Tibial nerve (tissue), 4 donors: ENCODE measurements around the gene ZNF438.

Experiments used
- EP300 ChIP-seq, 2 donors: sonication (generic); formaldehyde crosslinking; IDR thresholded peaks; one replicate each; pipeline ENCODE4 v1.6.1; 2017; ENCODE audit warnings: antibody characterized with exemption in 2 of 2, mild to moderate bottlenecking in 1 of 2
- POLR2A ChIP-seq, 2 donors: fragments of 450-650 bp; IDR thresholded peaks; one replicate each; pipeline ENCODE4 v1.6.1; 2017; ENCODE audit warnings: antibody characterized with exemption in 2 of 2, mild to moderate bottlenecking in 2 of 2, moderate library complexity in 2 of 2
- TF ChIP-seq, protein P1 (sequence below), 5 experiments: fragments of 200-600 bp in 3 of 5; fragments of 450-650 bp in 2 of 5; sonication (generic) in 3 of 5; IDR thresholded peaks; one replicate each; pipeline ENCODE4 v1.5.1; 2016 to 2019; ENCODE audit warnings: antibody characterized with exemption in 5 of 5, mild to moderate bottlenecking in 3 of 5, moderate library complexity in 2 of 5

DNA sequence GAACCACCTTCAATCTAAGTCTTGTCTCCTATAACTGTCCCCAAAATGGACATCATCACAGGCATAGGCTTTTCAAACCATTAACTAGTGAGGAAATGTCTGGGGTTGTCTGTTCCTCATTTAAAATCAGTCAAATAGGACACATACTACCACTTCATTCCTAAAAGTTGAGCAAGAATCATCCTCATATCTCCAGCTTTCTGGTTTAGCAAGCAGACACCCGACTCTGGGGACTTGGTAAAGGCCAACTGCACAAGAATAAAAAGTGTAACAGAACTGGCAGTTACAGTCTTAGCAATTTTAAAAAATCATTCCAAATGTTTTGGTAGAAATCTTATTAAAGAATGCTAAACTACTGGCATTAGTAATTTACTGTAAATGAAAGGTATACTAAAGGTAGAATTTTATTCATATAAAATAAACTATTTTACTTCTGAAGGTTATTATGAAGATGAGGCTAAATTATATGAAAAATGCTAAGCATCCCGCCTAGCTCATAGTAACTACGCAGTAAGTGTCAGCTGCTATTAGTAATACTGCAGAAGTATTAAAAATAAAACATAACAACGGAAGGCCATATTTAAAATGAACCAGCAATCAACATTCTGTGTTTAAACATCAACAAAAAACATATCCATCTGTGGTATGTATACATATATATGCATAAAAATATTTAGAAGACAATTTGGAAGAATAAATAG is 60.8 kb downstream of the ZNF438 start:
- peak in 1 of 2 donors; percentile 70 for TF ChIP-seq EP300 (IDR thresholded peaks at IDR 0.05)
- TF ChIP-seq, protein P1, sequence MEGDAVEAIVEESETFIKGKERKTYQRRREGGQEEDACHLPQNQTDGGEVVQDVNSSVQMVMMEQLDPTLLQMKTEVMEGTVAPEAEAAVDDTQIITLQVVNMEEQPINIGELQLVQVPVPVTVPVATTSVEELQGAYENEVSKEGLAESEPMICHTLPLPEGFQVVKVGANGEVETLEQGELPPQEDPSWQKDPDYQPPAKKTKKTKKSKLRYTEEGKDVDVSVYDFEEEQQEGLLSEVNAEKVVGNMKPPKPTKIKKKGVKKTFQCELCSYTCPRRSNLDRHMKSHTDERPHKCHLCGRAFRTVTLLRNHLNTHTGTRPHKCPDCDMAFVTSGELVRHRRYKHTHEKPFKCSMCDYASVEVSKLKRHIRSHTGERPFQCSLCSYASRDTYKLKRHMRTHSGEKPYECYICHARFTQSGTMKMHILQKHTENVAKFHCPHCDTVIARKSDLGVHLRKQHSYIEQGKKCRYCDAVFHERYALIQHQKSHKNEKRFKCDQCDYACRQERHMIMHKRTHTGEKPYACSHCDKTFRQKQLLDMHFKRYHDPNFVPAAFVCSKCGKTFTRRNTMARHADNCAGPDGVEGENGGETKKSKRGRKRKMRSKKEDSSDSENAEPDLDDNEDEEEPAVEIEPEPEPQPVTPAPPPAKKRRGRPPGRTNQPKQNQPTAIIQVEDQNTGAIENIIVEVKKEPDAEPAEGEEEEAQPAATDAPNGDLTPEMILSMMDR (IDR thresholded peaks at IDR 0.05) = no peak
- no peak for TF ChIP-seq POLR2A (IDR thresholded peaks at IDR 0.05)
